Small intestine (tissue), 7 donors: ENCODE measurements around the gene ERMARD. TPM values are rescaled to one million over a fixed set of nuclear protein-coding genes. Genes with fewer than 3 reads are reported as not detected.

Experiments used
- DNase-seq, 2 donors: peaks; one replicate each; pipeline versions ENCODE4 v3.0.0 to v3.0.0-alpha.2; 2013
- FAIRE-seq: peaks from 2 replicates; lab custom pipeline; 2012; peaks lifted over from hg19 to GRCh38; lab: Jason Lieb, UNC
- H3K27ac ChIP-seq, 3 donors: one replicate each; pipeline ENCODE4 v1.5.1; 2013; ENCODE audit warnings: low read length in 2 of 3, mild to moderate bottlenecking in 2 of 3, control low read depth in 1 of 3, inconsistent platforms in 1 of 3, low read depth in 1 of 3, moderate library complexity in 1 of 3
- H3K27me3 ChIP-seq, 3 donors: one replicate each; pipeline ENCODE4 v1.6.1; 2013; ENCODE audit warnings: low read length in 3 of 3, inconsistent platforms in 1 of 3; ENCODE audit not compliant: control insufficient read depth in 3 of 3, insufficient read depth in 3 of 3
- H3K36me3 ChIP-seq, 3 donors: one replicate each; pipeline ENCODE4 v1.6.1; 2013; ENCODE audit warnings: low read length in 3 of 3, inconsistent platforms in 1 of 3, low read depth in 1 of 3, mild to moderate bottlenecking in 1 of 3, moderate library complexity in 1 of 3; ENCODE audit not compliant: control insufficient read depth in 3 of 3, insufficient read depth in 2 of 3
- H3K4me1 ChIP-seq, 3 donors: one replicate each; pipeline ENCODE4 v1.6.1; 2013; ENCODE audit warnings: low read length in 2 of 3, inconsistent platforms in 1 of 3, low read depth in 1 of 3, mild to moderate bottlenecking in 1 of 3, moderate library complexity in 1 of 3; ENCODE audit not compliant: control insufficient read depth in 3 of 3, insufficient read depth in 2 of 3
- H3K4me3 ChIP-seq, 3 donors: one replicate each; pipeline ENCODE4 v1.5.1; 2013; ENCODE audit warnings: low read length in 3 of 3, control low read depth in 1 of 3, inconsistent platforms in 1 of 3, low read depth in 1 of 3, mild to moderate bottlenecking in 1 of 3, moderate library complexity in 1 of 3
- H3K9me3 ChIP-seq, 2 donors: one replicate each; pipeline ENCODE4 v1.6.1; 2013; ENCODE audit warnings: low read depth in 1 of 2, low read length in 1 of 2; ENCODE audit not compliant: control insufficient read depth in 2 of 2, insufficient read depth in 1 of 2
- WGBS, 3 donors: extraction: QIAGEN DNeasy Blood & Tissue Kit; methylation state at CpG; one replicate each; pipeline ENCODE4 v1.1.7; 2013; 5-methylcytosine and 5-hydroxymethylcytosine counted together
- polyA plus RNA-seq, 4 donors: library from polyadenylated mRNA; stranded (reverse) in 3 of 4; unstranded in 1 of 4; fragments of 200-250 nt in 3 of 4; fragments of 120-200 nt in 1 of 4; gene quantifications; one replicate each; pipeline versions ENCODE4 v1.2.1 to v1.2.3, GENCODE V29; 2013
- donor health status: healthy with polysubstance abuse.
- donor health status: control.
- donor health status: control.
- donor health status: Bipolar disorder and iron deficiency.
- donor health status: healthy.

ERMARD gene
- polyA plus RNA-seq, 4 donors = 20.5 to 55.9 (median 33.6) TPM

DNA sequence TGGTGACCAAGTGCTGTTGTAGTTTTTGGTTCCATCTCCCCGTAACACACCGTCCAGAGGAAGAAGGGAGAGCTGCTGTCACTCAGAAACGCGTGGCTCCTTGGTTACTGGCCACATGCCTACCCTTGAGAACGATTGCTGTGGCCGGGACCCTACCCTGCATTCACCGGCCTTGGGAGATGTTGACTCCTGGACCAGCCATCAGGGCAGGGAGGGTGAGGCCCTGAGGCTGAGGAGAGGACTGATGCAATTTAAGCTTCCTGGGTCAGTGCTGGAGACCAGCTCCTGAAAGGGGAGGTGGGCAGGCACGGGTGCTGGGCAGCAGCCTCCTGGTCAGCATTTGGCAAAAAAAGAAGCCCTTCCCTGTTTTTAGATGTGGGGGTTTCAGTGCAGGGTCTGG lies 31.5 kb downstream of the ERMARD start:
- no peak overlapping the region for H3K27ac ChIP-seq
- no peak overlapping the region for H3K4me3 ChIP-seq
- no peak for FAIRE-seq
- H3K4me1 ChIP-seq = no peaks in the 10 kb centered on the region
- H3K9me3 ChIP-seq = no peaks in the 10 kb centered on the region
- H3K27me3 ChIP-seq = no peaks in the 10 kb centered on the region
- DNase-seq = no peak
- WGBS, 3 donors = 97 to 98% (median 97%) methylated on average over 8 of the region's 8 CpGs
- H3K36me3 ChIP-seq = peaks cover 0 to 38% (median 4%) of the 10 kb centered on the region in 3 donors

DNA sequence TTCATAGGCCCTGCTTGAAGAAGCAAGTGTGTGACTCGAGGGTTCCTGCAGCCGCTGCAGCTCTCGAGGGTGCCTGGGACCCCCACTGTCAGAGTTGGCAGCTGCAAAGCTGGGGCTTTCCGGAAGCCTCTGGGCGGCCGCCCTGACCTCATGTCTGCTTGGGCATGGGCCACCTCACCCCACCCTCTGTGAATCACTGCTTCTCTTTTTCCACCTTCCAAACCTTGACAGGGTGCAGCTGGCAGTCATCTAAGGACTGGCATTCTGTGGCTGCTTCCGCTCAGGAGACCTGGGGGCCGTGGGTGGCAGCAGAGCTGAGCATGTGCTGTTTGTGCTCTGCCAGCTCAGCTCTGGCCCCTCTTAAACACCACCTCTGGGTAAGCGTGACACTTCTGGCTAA lies 32.0 kb downstream of the ERMARD start:
- Histone ChIP-seq H3K36me3 (peaks cover 0 to 37% (median 4%) of the 10 kb centered on the region in 3 donors), H3K27ac (no peak overlapping the region), H3K9me3 (no peaks in the 10 kb centered on the region), H3K4me3 (no peak overlapping the region), H3K4me1 (no peaks in the 10 kb centered on the region), H3K27me3 (no peaks in the 10 kb centered on the region)
- DNase-seq = no peak
- FAIRE-seq = no peak
- WGBS, 3 donors = 87 to 96% (median 94%) methylated on average over 9 of the region's 9 CpGs

DNA sequence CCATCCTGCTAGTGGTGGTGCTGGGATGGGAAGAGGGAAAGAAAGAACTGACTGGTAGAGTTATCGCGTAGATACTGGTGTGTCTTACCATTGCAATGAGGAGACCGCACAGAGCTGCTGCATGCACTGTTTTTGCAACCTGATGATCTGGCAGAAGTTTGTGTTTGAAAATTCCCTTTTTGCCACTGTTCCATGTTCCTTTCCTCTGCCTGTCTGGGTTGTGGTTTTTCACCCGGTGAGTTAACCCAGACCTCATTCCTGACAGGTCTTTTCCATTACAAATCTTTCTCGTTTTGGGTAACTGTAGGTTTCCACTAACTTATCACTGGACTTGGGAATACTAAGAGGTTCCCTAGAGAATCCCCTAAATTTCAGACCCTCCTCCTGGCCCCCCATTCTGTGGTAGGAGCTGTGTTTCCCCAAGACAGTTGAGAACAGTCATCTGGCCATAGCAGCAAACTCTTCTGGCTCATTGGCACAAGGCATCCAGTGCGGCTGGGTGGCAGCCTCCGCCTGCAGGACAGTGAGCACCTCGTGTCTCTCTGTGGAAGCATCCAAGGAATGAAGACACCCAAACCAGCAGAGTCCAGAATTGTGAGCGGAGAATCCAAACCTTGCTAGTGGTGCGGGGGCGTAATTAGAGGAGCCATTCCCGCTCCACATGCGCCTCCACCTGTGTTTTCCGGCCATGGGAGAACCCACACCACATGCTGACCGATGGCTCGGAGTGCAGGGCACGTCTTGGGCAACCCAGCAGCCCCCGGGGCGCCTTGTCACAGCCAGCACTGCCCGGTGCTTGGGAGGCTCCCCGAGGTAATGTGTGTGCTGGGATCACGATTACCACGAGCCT lies 32.8 kb downstream of the ERMARD start:
- DNase-seq (no peak), FAIRE-seq (no peak)
- Histone ChIP-seq H3K4me3 (no peak overlapping the region), H3K9me3 (no peaks in the 10 kb centered on the region), H3K36me3 (peaks cover 0 to 33% (median 2%) of the 10 kb centered on the region in 3 donors), H3K27ac (no peak overlapping the region), H3K4me1 (no peaks in the 10 kb centered on the region), H3K27me3 (no peaks in the 10 kb centered on the region)
- 94 to 96% (median 94%) methylated on average over 23 of the region's 23 CpGs for WGBS, 3 donors

DNA sequence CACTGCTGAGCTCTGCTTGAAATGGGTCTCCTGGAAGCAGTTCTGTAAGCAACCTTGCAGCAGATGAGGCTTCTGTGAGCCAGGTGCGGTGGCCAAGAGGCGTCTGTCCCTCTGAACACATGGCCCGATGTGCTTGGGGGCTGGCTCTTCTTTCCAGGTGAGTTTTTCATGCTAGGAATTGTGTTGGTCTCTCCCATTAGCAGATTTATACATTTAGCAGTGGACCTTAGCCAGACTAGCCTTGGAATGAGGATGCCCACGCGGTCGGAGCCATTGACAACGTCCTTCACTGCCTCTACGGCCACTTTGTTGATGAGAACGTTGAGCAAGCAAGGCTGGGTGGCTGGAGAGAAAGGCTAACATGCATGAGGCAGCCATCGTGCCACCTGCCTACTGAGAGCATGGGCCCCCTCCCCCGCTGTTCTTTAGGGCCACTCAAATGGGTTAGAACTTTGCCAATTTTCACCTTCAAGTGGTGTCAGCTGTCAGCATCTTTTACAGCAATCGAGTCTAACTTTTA lies 33.5 kb downstream of the ERMARD start:
- H3K27ac ChIP-seq = no peak overlapping the region
- WGBS, 3 donors = 86 to 89% (median 88%) methylated on average over 12 of the region's 12 CpGs
- H3K4me1 ChIP-seq = no peaks in the 10 kb centered on the region
- DNase-seq (no peak), FAIRE-seq (no peak)
- no peaks in the 10 kb centered on the region for H3K27me3 ChIP-seq
- peaks cover 0 to 26% (median 2%) of the 10 kb centered on the region in 3 donors for H3K36me3 ChIP-seq
- H3K4me3 ChIP-seq = no peak overlapping the region
- no peaks in the 10 kb centered on the region for H3K9me3 ChIP-seq

DNA sequence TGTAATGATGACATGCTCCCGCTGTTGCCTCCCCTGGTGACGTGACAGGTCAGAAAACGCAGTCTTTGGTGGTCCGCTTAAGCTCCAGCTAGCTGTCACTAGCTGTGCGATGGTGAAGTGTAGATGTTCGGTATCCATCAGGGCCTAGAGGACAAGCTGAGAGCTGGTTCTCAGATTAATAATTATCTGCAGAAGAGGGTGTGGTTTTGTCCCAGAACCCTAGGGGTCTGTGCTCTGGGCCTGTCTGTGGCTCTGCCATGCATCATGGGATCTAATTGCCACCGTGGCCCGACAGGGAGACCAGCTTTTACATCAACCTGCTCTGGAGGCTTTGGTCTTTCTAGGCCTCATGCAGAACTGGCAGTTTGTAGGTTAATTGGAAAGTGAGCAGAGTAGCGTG lies 34.1 kb downstream of the ERMARD start:
- no peak for FAIRE-seq
- Histone ChIP-seq H3K9me3 (no peaks in the 10 kb centered on the region), H3K36me3 (peaks cover 0 to 21% (median 2%) of the 10 kb centered on the region in 3 donors), H3K4me1 (no peaks in the 10 kb centered on the region), H3K27me3 (no peaks in the 10 kb centered on the region), H3K4me3 (no peak overlapping the region), H3K27ac (no peak overlapping the region)
- 90 to 92% (median 91%) methylated on average over 9 of the region's 9 CpGs for WGBS, 3 donors
- no peak for DNase-seq

DNA sequence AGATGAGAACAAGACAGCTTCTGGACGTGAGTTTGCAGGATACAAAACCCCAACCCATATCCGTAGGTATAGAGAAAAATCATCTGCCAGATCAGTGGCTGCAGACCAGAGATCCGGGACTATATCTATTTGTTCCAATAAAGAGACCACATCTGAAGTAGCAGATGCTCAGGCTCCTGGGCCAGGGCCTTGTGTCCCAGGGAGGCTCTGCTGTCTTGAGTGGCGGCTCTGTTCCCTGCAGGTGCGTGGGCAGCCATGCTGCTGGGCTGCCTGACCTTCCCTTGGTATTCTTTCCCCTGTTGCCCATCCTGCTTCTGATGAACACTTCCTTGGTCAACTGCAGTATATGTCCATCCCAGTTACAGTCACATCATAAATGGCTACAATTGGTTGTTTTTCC lies 34.9 kb downstream of the ERMARD start:
- no peak for FAIRE-seq
- Histone ChIP-seq H3K4me3 (no peak overlapping the region), H3K27me3 (no peaks in the 10 kb centered on the region), H3K4me1 (peaks cover 0 to 4% (median 0%) of the 10 kb centered on the region in 3 donors), H3K27ac (no peak overlapping the region), H3K9me3 (no peaks in the 10 kb centered on the region), H3K36me3 (peaks cover 0 to 20% (median 0%) of the 10 kb centered on the region in 3 donors)
- no peak for DNase-seq
- 76 to 85% (median 81%) methylated on average over 5 of the region's 5 CpGs for WGBS, 3 donors

DNA sequence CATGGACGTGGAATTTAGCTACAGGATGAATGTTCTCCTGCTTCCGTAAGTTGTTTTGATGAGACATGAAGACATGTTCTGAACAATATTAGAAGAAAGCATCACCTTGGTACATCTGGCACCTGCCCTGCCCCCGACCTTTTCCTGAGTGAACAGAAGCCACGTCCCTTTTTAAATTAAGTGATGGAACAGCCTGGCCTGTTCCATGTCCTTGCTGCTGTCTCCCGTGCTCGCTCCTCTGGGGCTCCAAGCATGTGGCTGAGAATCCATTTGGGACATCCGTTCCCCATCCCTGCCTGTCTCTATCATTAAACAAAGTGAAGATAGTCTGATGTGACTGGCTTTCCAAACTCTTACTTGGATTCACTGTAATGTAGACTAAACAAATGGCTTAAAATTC lies 36.4 kb downstream of the ERMARD start:
- FAIRE-seq (no peak), DNase-seq (no peak)
- peaks cover 0 to 15% (median 0%) of the 10 kb centered on the region in 3 donors for H3K36me3 ChIP-seq
- H3K4me3 ChIP-seq = no peak overlapping the region
- no peaks in the 10 kb centered on the region for H3K9me3 ChIP-seq
- H3K27ac ChIP-seq = no peak overlapping the region
- WGBS, 3 donors = 74 to 86% (median 83%) methylated on average over 7 of the region's 7 CpGs
- H3K4me1 ChIP-seq = peaks cover 0 to 12% (median 0%) of the 10 kb centered on the region in 3 donors
- no peaks in the 10 kb centered on the region for H3K27me3 ChIP-seq

DNA sequence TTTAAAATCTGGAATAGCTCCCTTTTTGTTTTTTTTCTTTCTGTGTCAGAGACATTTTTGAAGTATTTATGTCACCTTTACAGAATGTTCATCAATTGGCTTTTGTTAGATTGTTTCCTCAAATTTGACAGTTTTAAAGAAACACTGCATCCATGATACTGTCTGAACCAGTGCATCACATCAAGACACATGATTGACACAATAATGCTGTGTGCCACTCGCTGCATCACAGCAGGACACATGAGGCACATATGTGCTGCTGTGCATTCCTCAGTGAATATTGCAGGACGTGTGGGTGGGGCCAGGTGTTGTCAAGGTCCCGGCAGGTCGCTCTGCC lies 37.4 kb downstream of the ERMARD start:
- WGBS, 3 donors = 38 to 73% (median 57%) methylated on average over 4 of the region's 4 CpGs
- H3K36me3 ChIP-seq = peaks cover 0 to 10% (median 0%) of the 10 kb centered on the region in 3 donors
- H3K27ac ChIP-seq = no peak overlapping the region
- peaks cover 0 to 17% (median 0%) of the 10 kb centered on the region in 3 donors for H3K4me1 ChIP-seq
- H3K9me3 ChIP-seq = no peaks in the 10 kb centered on the region
- H3K27me3 ChIP-seq = no peaks in the 10 kb centered on the region
- FAIRE-seq (no peak), DNase-seq (no peak)
- no peak overlapping the region for H3K4me3 ChIP-seq
